Sciatic nerve (tissue), 2 donors: Measurements from ENCODE around the gene ABLIM2. TPM values are rescaled to one million over a fixed set of nuclear protein-coding genes. Genes with fewer than 3 reads are reported as not detected.

Source experiments
- ATAC-seq: fragments of 200-7000 bp; cut with Tn5 transposase; one replicate; pipeline ENCODE4 v1.9.1; 2020; ENCODE audit warnings: mild to moderate bottlenecking, moderate library complexity
- DNase-seq: peaks from one replicate; pipeline ENCODE4 v3.0.0-alpha.2; 2020; ENCODE audit warnings: low spot score
- intact Hi-C: fragments of 100-400 bp; cut with DNase I; formaldehyde crosslinking; loops from one replicate; pipeline ENCODE4 v1.14.2; 2022
- total RNA-seq: library from RNA; stranded (reverse); fragmentation: NEBNext Ultra II Directional; extraction: Animal tissue kit (Norgen Biotek cat#: 25700); gene quantifications from one replicate; pipeline ENCODE4 v1.2.1, GENCODE V29; 2021
- donor health status: DM: no; HTN: no; CAD: no.
- donor health status: DM: no; HTN: no; CAD: no.

Gene ABLIM2
- total RNA-seq, 1 donor from 2014 or later = 44.4 TPM

- no peak for ATAC-seq
- intact Hi-C loops = no loop called here
- no peak for DNase-seq
These were observed 75.4 kb downstream of the ABLIM2 start for GRCh38 chr4:8083086-8083825.

GRCh38 chr4:8082517-8083055 is 76.0 kb downstream of the ABLIM2 start:
- ATAC-seq (no peak), DNase-seq (no peak)
- intact Hi-C loops = no loop called here

GRCh38 chr4:8081621-8082516 is 76.7 kb downstream of the ABLIM2 start:
- intact Hi-C loops = no loop called here
- ATAC-seq (no peak), DNase-seq (no peak)

GRCh38 chr4:8081171-8081570 is 77.4 kb downstream of the ABLIM2 start:
- ATAC-seq = no peak
- DNase-seq = no peak

GRCh38 chr4:8080754-8081065 is 77.9 kb downstream of the ABLIM2 start:
- ATAC-seq = no peak
- intact Hi-C loops = no loop called here
- no peak for DNase-seq

More at GRCh38 chr4:8081171-8081570, 77.4 kb downstream of the ABLIM2 start:
- intact Hi-C loops = no loop called here

- ATAC-seq (no peak), DNase-seq (no peak)
These were observed 78.5 kb downstream of the ABLIM2 start for GRCh38 chr4:8079916-8080753.

GRCh38 chr4:8079031-8079885 is 79.4 kb downstream of the ABLIM2 start:
- DNase-seq (no peak), ATAC-seq (peak; percentile 20)
- intact Hi-C loops = no loop called here

More at GRCh38 chr4:8079916-8080753, 78.5 kb downstream of the ABLIM2 start:
- intact Hi-C loops = no loop called here

GRCh38 chr4:8078610-8079015 is 80.0 kb downstream of the ABLIM2 start:
- ATAC-seq (no peak), DNase-seq (no peak)
- intact Hi-C loops = no loop called here

GRCh38 chr4:8078109-8078494 is 80.5 kb downstream of the ABLIM2 start:
- DNase-seq (no peak), ATAC-seq (no peak)
- intact Hi-C loops = no loop called here

GRCh38 chr4:8077181-8078108 is 81.2 kb downstream of the ABLIM2 start:
- DNase-seq (no peak), ATAC-seq (no peak)
- intact Hi-C loops = no loop called here

GRCh38 chr4:8076023-8076422 is 82.6 kb downstream of the ABLIM2 start:
- no peak for DNase-seq
- intact Hi-C loops = no loop called here
- no peak for ATAC-seq

- intact Hi-C loops = no loop called here
- ATAC-seq (no peak), DNase-seq (no peak)
These were observed 85.3 kb downstream of the ABLIM2 start for GRCh38 chr4:8073206-8073863.

GRCh38 chr4:8072235-8072968 is 86.2 kb downstream of the ABLIM2 start:
- ATAC-seq (no peak), DNase-seq (no peak)
- intact Hi-C loops = no loop called here

GRCh38 chr4:8071766-8072165 is 86.8 kb downstream of the ABLIM2 start:
- no peak for DNase-seq
- intact Hi-C loops = no loop called here
- ATAC-seq = no peak

- ATAC-seq (peak; percentile 10), DNase-seq (no peak)
- intact Hi-C loops = no loop called here
These were observed 87.6 kb downstream of the ABLIM2 start for GRCh38 chr4:8070736-8071718.
